Stomach smooth muscle (tissue), 2 donors: ENCODE results near the gene CCR8.

Experiments
- H3K27ac ChIP-seq: one replicate; pipeline ENCODE4 v1.7.0; 2013; ENCODE audit warnings: mild to moderate bottlenecking, low read length, inconsistent platforms
- H3K27me3 ChIP-seq, 2 donors: one replicate each; pipeline ENCODE4 v1.7.0; 2013; ENCODE audit warnings: low read length in 2 of 2; ENCODE audit not compliant: insufficient read depth in 2 of 2, control insufficient read depth in 1 of 2
- H3K36me3 ChIP-seq, 2 donors: one replicate each; pipeline ENCODE4 v1.7.0; 2013; ENCODE audit warnings: low read length in 2 of 2; ENCODE audit not compliant: control insufficient read depth in 2 of 2, insufficient read depth in 2 of 2
- H3K4me1 ChIP-seq: one replicate; pipeline ENCODE4 v1.7.0; 2013; ENCODE audit warnings: low read length; ENCODE audit not compliant: control insufficient read depth, insufficient read depth
- H3K4me3 ChIP-seq, 2 donors: one replicate each; pipeline ENCODE4 v1.7.0; 2013; ENCODE audit warnings: low read length in 2 of 2
- H3K9ac ChIP-seq, 2 donors: one replicate each; pipeline ENCODE4 v1.7.0; 2013; ENCODE audit warnings: low read length in 2 of 2, mild to moderate bottlenecking in 1 of 2
- H3K9me3 ChIP-seq, 2 donors: one replicate each; pipeline ENCODE4 v1.7.0; 2013; ENCODE audit warnings: low read length in 2 of 2; ENCODE audit not compliant: control insufficient read depth in 2 of 2
- donor health status: healthy.
- donor health status: Pancreatic carcinoma.

CCR8 gene

GRCh38 chr3:39289107-39289506 is 40.4 kb upstream of the CCR8 start:
- Histone ChIP-seq H3K36me3 (no peaks in the 10 kb centered on the region), H3K4me3 (no peak overlapping the region), H3K9me3 (no peaks in the 10 kb centered on the region), H3K27me3 (no peaks in the 10 kb centered on the region), H3K4me1 (no peaks in the 10 kb centered on the region), H3K9ac (no peak overlapping the region), H3K27ac (no peak overlapping the region)

GRCh38 chr3:39290255-39290654 is 39.3 kb upstream of the CCR8 start:
- no peaks in the 10 kb centered on the region for H3K36me3 ChIP-seq
- H3K27ac ChIP-seq, result no peak overlapping the region
- no peak overlapping the region for H3K9ac ChIP-seq
- H3K9me3 ChIP-seq, result no peaks in the 10 kb centered on the region
- no peaks in the 10 kb centered on the region for H3K27me3 ChIP-seq
- no peaks in the 10 kb centered on the region for H3K4me1 ChIP-seq
- H3K4me3 ChIP-seq, result no peak overlapping the region

- Histone ChIP-seq H3K36me3 (no peaks in the 10 kb centered on the region), H3K4me1 (no peaks in the 10 kb centered on the region), H3K27ac (no peak overlapping the region), H3K9me3 (no peaks in the 10 kb centered on the region), H3K4me3 (no peak overlapping the region), H3K9ac (no peak overlapping the region), H3K27me3 (no peaks in the 10 kb centered on the region)
These were observed 37.6 kb upstream of the CCR8 start for GRCh38 chr3:39291903-39292329.

GRCh38 chr3:39292961-39293360 is 36.5 kb upstream of the CCR8 start:
- Histone ChIP-seq H3K27me3 (no peaks in the 10 kb centered on the region), H3K4me1 (no peaks in the 10 kb centered on the region), H3K4me3 (no peak overlapping the region), H3K27ac (no peak overlapping the region), H3K9me3 (no peaks in the 10 kb centered on the region), H3K9ac (no peak overlapping the region), H3K36me3 (no peaks in the 10 kb centered on the region)

GRCh38 chr3:39294446-39295183 is 34.9 kb upstream of the CCR8 start:
- H3K4me3 ChIP-seq, result no peak overlapping the region
- no peak overlapping the region for H3K27ac ChIP-seq
- no peak overlapping the region for H3K9ac ChIP-seq
- H3K27me3 ChIP-seq, result no peaks in the 10 kb centered on the region
- H3K4me1 ChIP-seq, result no peaks in the 10 kb centered on the region
- H3K36me3 ChIP-seq, result no peaks in the 10 kb centered on the region
- H3K9me3 ChIP-seq, result no peaks in the 10 kb centered on the region

- no peak overlapping the region for H3K27ac ChIP-seq
- H3K36me3 ChIP-seq, result no peaks in the 10 kb centered on the region
- no peaks in the 10 kb centered on the region for H3K4me1 ChIP-seq
- no peaks in the 10 kb centered on the region for H3K27me3 ChIP-seq
- no peak overlapping the region for H3K4me3 ChIP-seq
- H3K9me3 ChIP-seq, result no peaks in the 10 kb centered on the region
- no peak overlapping the region for H3K9ac ChIP-seq
These were observed 34.2 kb upstream of the CCR8 start for GRCh38 chr3:39295184-39295775.

GRCh38 chr3:39296197-39297077 is 33.1 kb upstream of the CCR8 start:
- no peak overlapping the region for H3K27ac ChIP-seq
- no peak overlapping the region for H3K9ac ChIP-seq
- H3K9me3 ChIP-seq, result no peaks in the 10 kb centered on the region
- no peaks in the 10 kb centered on the region for H3K36me3 ChIP-seq
- H3K4me3 ChIP-seq, result no peak overlapping the region
- H3K4me1 ChIP-seq, result no peaks in the 10 kb centered on the region
- no peaks in the 10 kb centered on the region for H3K27me3 ChIP-seq

GRCh38 chr3:39299279-39299678 is 30.2 kb upstream of the CCR8 start:
- Histone ChIP-seq H3K9ac (no peak overlapping the region), H3K4me1 (no peaks in the 10 kb centered on the region), H3K27ac (no peak overlapping the region), H3K27me3 (no peaks in the 10 kb centered on the region), H3K36me3 (no peaks in the 10 kb centered on the region), H3K9me3 (no peaks in the 10 kb centered on the region), H3K4me3 (no peak overlapping the region)

- Histone ChIP-seq H3K4me1 (no peaks in the 10 kb centered on the region), H3K36me3 (no peaks in the 10 kb centered on the region), H3K9me3 (peaks cover 0 to 4% of the 10 kb centered on the region in 2 donors), H3K9ac (no peak overlapping the region), H3K4me3 (no peak overlapping the region), H3K27me3 (no peaks in the 10 kb centered on the region), H3K27ac (no peak overlapping the region)
These were observed 27.3 kb upstream of the CCR8 start for GRCh38 chr3:39302178-39302577.

GRCh38 chr3:39313289-39313688 is 16.2 kb upstream of the CCR8 start:
- Histone ChIP-seq H3K36me3 (no peaks in the 10 kb centered on the region), H3K4me1 (no peaks in the 10 kb centered on the region), H3K27me3 (no peaks in the 10 kb centered on the region), H3K9ac (no peak overlapping the region), H3K27ac (no peak overlapping the region), H3K4me3 (no peak overlapping the region), H3K9me3 (peaks cover 2 to 3% of the 10 kb centered on the region in 2 donors)
